Astrocyte (in vitro differentiated cells and primary cell): ENCODE data around the gene MCL1. TPM values are rescaled to one million over a fixed set of nuclear protein-coding genes. Genes with fewer than 3 reads are reported as not detected.
"Not testable (repeated sequence)": the region's sequence is repeated elsewhere in the genome, so short reads cannot be mapped to it uniquely, and the experiment has no call there.

Experiments used
- DNase-seq: peaks from one replicate; pipeline ENCODE4 v3.0.0-alpha.2; 2010; ENCODE audit warnings: low read depth
- FAIRE-seq: peaks from 2 replicates; lab custom pipeline; 2011; peaks lifted over from hg19 to GRCh38; lab: Jason Lieb, UNC
- H2AFZ ChIP-seq: 2 replicates; pipeline ENCODE4 v1.6.0; 2012; ENCODE audit warnings: low read depth, low read length, inconsistent platforms
- H3K27ac ChIP-seq: 2 replicates; pipeline ENCODE4 v1.5.1; 2011; ENCODE audit warnings: low read depth, low read length, inconsistent platforms
- H3K27me3 ChIP-seq: 2 replicates; pipeline ENCODE4 v1.6.0; 2011; ENCODE audit warnings: low read length, inconsistent platforms; ENCODE audit not compliant: insufficient read depth
- H3K36me3 ChIP-seq: 2 replicates; pipeline ENCODE4 v1.5.1; 2011; ENCODE audit warnings: low read length, inconsistent platforms; ENCODE audit not compliant: insufficient read depth
- H3K4me1 ChIP-seq: 2 replicates; pipeline ENCODE4 v1.5.1; 2011; ENCODE audit warnings: low read length, inconsistent platforms; ENCODE audit not compliant: insufficient read depth
- H3K4me2 ChIP-seq: 2 replicates; pipeline ENCODE4 v1.6.0; 2012; ENCODE audit warnings: low read length, inconsistent platforms
- H3K4me3 ChIP-seq: 2 replicates; pipeline ENCODE4 v1.5.1; 2011; ENCODE audit warnings: low read depth, mild to moderate bottlenecking, low read length, inconsistent platforms; ENCODE audit not compliant: insufficient read depth
- H3K79me2 ChIP-seq: 2 replicates; pipeline ENCODE4 v1.6.0; 2012; ENCODE audit warnings: mild to moderate bottlenecking, low read length, inconsistent platforms; ENCODE audit not compliant: insufficient read depth
- H3K9ac ChIP-seq: 2 replicates; pipeline ENCODE4 v1.6.0; 2012; ENCODE audit warnings: mild to moderate bottlenecking, low read length, inconsistent platforms
- H3K9me3 ChIP-seq: 2 replicates; pipeline ENCODE4 v1.5.1; 2012; ENCODE audit warnings: low read depth, mild to moderate bottlenecking, low read length, inconsistent platforms; ENCODE audit not compliant: insufficient read depth
- H4K20me1 ChIP-seq: 2 replicates; pipeline ENCODE4 v1.6.0; 2012; ENCODE audit warnings: low read length, inconsistent platforms; ENCODE audit not compliant: insufficient read depth
- H3K27ac Mint-ChIP-seq: one replicate; pipeline ENCODE4 v1.8.0; 2021; ENCODE audit warnings: mild to moderate bottlenecking, mixed read lengths; ENCODE audit not compliant: unreplicated experiment
- H3K27me3 Mint-ChIP-seq: one replicate; pipeline ENCODE4 v1.8.0; 2021; ENCODE audit warnings: low read depth, mixed read lengths; ENCODE audit not compliant: unreplicated experiment
- H3K36me3 Mint-ChIP-seq: one replicate; pipeline ENCODE4 v1.8.0; 2021; ENCODE audit warnings: low read depth, mixed read lengths; ENCODE audit not compliant: unreplicated experiment
- H3K4me1 Mint-ChIP-seq: one replicate; pipeline ENCODE4 v1.8.0; 2021; ENCODE audit warnings: low read depth, mixed read lengths; ENCODE audit not compliant: unreplicated experiment
- H3K4me3 Mint-ChIP-seq: one replicate; pipeline ENCODE4 v1.8.0; 2021; ENCODE audit warnings: mild to moderate bottlenecking, moderate library complexity, mixed read lengths; ENCODE audit not compliant: unreplicated experiment
- H3K9me3 Mint-ChIP-seq: one replicate; pipeline ENCODE4 v1.8.0; 2021; ENCODE audit warnings: mild to moderate bottlenecking, mixed read lengths; ENCODE audit not compliant: unreplicated experiment
- EZH2 ChIP-seq: IDR thresholded peaks from 2 replicates; pipeline ENCODE4 v1.6.1; 2012; ENCODE audit warnings: mild to moderate bottlenecking, low read length, inconsistent platforms; ENCODE audit not compliant: insufficient read depth
- total RNA-seq: library from RNA; stranded (reverse); gene quantifications from 2 replicates; pipeline ENCODE4 v1.2.1, GENCODE V29; 2021
- TF ChIP-seq, protein P1 (sequence below): IDR thresholded peaks from 2 replicates; pipeline ENCODE4 v1.5.1; 2011; ENCODE audit warnings: low read depth, mild to moderate bottlenecking, inconsistent platforms, low read length, moderate library complexity; ENCODE audit not compliant: insufficient read depth

MCL1 gene
- total RNA-seq, 1 donor from 2014 or later, result 210 TPM

DNA sequence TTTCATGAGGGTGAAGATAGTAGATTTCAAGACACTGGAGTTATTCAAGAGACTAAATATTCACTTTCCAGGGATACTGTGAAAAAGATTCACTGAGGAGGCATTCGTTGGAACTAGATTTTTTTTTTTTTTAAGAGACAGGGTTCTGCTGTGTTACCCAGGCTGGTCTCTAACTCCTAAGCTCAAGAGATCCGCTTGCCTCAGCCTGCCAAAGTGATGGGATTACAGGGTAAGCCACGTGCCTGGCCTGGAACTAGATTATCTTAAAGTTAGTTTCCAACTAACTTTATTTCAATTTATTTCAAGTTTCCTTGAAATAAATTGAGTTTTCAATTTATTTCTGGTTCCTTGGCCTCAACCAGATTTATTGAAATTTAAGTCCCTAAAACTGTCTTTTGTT is 24.3 kb upstream of the MCL1 start:
- Histone ChIP-seq H3K79me2 (no peaks in the 10 kb centered on the region), H3K27me3 (no peaks in the 10 kb centered on the region), H3K27ac (peak overlapping the region; percentile 93), H3K9me3 (no peaks in the 10 kb centered on the region), H3K36me3 (no peaks in the 10 kb centered on the region), H3K4me1 (peaks cover 15% of the 10 kb centered on the region), H2AFZ (no peak overlapping the region), H3K4me3 (no peak overlapping the region), H3K4me2 (no peak overlapping the region), H4K20me1 (no peaks in the 10 kb centered on the region), H3K9ac (no peak overlapping the region)
- Mint-ChIP-seq H3K4me3 (peak overlapping the region; percentile 7), H3K27ac (peak overlapping the region; percentile 100), H3K36me3 (peaks cover 7% of the 10 kb centered on the region), H3K27me3 (no peaks in the 10 kb centered on the region), H3K4me1 (peaks cover 17% of the 10 kb centered on the region), H3K9me3 (no peaks in the 10 kb centered on the region)
- DNase-seq (no peak), FAIRE-seq (no peak)
- TF ChIP-seq, protein P1, sequence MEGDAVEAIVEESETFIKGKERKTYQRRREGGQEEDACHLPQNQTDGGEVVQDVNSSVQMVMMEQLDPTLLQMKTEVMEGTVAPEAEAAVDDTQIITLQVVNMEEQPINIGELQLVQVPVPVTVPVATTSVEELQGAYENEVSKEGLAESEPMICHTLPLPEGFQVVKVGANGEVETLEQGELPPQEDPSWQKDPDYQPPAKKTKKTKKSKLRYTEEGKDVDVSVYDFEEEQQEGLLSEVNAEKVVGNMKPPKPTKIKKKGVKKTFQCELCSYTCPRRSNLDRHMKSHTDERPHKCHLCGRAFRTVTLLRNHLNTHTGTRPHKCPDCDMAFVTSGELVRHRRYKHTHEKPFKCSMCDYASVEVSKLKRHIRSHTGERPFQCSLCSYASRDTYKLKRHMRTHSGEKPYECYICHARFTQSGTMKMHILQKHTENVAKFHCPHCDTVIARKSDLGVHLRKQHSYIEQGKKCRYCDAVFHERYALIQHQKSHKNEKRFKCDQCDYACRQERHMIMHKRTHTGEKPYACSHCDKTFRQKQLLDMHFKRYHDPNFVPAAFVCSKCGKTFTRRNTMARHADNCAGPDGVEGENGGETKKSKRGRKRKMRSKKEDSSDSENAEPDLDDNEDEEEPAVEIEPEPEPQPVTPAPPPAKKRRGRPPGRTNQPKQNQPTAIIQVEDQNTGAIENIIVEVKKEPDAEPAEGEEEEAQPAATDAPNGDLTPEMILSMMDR, result no peak
- TF ChIP-seq EZH2, result no peak

DNA sequence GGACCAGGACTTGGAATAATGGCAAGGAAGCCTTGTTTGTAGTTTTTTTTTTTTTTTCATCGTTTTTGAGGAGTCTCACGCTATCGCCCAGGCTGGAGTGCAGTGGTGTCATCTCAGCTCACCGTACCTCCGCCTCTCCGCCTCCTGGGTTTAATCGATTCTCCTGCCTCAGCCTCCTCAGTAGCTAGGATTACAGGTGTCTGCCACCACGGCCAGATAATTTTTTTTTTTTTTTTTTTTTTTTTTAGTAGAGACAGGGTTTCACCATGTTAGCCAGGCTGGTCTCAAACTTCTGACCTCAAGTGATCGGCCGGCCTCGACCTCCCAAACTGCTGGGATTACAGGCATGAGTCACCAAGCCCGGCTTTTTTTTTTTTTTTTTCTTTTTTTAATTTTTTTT is 23.0 kb upstream of the MCL1 start:
- H3K27me3 Mint-ChIP-seq, H3K9me3 ChIP-seq, H3K27ac Mint-ChIP-seq, H3K4me2 ChIP-seq, H3K4me3 ChIP-seq, H3K27me3 ChIP-seq, H4K20me1 ChIP-seq, H3K9me3 Mint-ChIP-seq, H3K9ac ChIP-seq, H2AFZ ChIP-seq, DNase-seq, H3K4me3 Mint-ChIP-seq, H3K36me3 ChIP-seq, H3K27ac ChIP-seq, FAIRE-seq, H3K36me3 Mint-ChIP-seq, H3K79me2 ChIP-seq: not testable (repeated sequence)
- H3K4me1 ChIP-seq, result peaks cover 15% of the 10 kb centered on the region
- H3K4me1 Mint-ChIP-seq, result peaks cover 17% of the 10 kb centered on the region

DNA sequence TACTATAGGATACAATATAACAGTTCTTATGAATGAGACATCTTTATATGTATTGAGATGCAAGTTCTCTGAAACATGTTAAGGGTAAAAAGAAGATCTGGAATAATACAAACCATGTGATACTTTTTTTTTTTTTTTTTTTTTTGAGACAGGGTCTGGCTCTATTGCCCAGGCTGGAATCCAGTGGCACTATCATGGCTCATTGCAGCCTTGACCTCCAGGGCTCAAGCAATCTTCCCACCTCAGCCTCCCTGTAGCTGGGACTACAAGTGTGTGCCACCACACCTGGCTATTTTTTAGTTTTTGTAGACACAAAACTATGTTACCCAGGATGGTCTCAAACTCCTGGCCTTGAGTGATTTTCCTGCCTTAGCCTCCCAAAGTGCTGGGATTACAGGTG is 22.1 kb upstream of the MCL1 start:
- Mint-ChIP-seq H3K27ac (no peak overlapping the region), H3K4me1 (peaks cover 17% of the 10 kb centered on the region), H3K27me3 (no peaks in the 10 kb centered on the region), H3K9me3 (no peaks in the 10 kb centered on the region), H3K36me3 (peaks cover 7% of the 10 kb centered on the region), H3K4me3 (no peak overlapping the region)
- H3K4me2 ChIP-seq, result no peak overlapping the region
- DNase-seq, result no peak
- H3K36me3 ChIP-seq, result no peaks in the 10 kb centered on the region
- H3K4me1 ChIP-seq, result peaks cover 15% of the 10 kb centered on the region
- H3K4me3 ChIP-seq, result no peak overlapping the region
- no peaks in the 10 kb centered on the region for H3K79me2 ChIP-seq
- H4K20me1 ChIP-seq, result no peaks in the 10 kb centered on the region
- no peaks in the 10 kb centered on the region for H3K9me3 ChIP-seq
- TF ChIP-seq, protein P1, result no peak
- TF ChIP-seq EZH2, result no peak
- no peaks in the 10 kb centered on the region for H3K27me3 ChIP-seq
- H3K27ac ChIP-seq, result no peak overlapping the region
- H3K9ac ChIP-seq, result no peak overlapping the region
- no peak for FAIRE-seq
- no peak overlapping the region for H2AFZ ChIP-seq

DNA sequence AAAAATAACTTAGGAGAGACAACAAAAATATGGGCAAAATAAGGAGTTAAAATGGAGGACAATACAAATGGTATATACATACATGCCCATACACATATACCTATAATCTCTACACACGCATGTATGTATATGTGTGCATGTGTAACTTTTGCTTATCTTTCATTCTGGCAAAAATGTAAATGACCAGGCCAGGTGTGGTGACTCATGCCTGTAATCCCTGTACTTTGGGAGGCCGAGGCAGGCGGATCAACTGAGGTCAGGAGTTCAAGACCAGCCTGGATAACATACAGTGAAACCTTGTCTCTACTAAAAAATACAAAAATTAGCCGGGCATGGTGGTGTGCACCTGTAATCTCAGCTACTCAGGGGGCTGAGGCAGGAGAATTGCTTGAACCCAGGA is 18.9 kb upstream of the MCL1 start:
- not testable (repeated sequence) for H3K27me3 ChIP-seq, H4K20me1 ChIP-seq, H3K4me1 ChIP-seq, H3K27me3 Mint-ChIP-seq, H3K4me3 Mint-ChIP-seq, H3K4me1 Mint-ChIP-seq, H3K9ac ChIP-seq, FAIRE-seq, H3K27ac Mint-ChIP-seq, H3K27ac ChIP-seq, H3K9me3 Mint-ChIP-seq, H3K36me3 ChIP-seq, H3K4me2 ChIP-seq, H3K4me3 ChIP-seq, H3K9me3 ChIP-seq, H3K79me2 ChIP-seq, H2AFZ ChIP-seq, H3K36me3 Mint-ChIP-seq, DNase-seq
